ENCODE results near the gene F5.
A peak's percentile ranks its signal among the peaks of the same experiment; 100 is the strongest.
"Not testable (repeated sequence)": the region's sequence is repeated elsewhere in the genome, so short reads cannot be mapped to it uniquely, and the experiment has no call there.

Gene F5

DNA sequence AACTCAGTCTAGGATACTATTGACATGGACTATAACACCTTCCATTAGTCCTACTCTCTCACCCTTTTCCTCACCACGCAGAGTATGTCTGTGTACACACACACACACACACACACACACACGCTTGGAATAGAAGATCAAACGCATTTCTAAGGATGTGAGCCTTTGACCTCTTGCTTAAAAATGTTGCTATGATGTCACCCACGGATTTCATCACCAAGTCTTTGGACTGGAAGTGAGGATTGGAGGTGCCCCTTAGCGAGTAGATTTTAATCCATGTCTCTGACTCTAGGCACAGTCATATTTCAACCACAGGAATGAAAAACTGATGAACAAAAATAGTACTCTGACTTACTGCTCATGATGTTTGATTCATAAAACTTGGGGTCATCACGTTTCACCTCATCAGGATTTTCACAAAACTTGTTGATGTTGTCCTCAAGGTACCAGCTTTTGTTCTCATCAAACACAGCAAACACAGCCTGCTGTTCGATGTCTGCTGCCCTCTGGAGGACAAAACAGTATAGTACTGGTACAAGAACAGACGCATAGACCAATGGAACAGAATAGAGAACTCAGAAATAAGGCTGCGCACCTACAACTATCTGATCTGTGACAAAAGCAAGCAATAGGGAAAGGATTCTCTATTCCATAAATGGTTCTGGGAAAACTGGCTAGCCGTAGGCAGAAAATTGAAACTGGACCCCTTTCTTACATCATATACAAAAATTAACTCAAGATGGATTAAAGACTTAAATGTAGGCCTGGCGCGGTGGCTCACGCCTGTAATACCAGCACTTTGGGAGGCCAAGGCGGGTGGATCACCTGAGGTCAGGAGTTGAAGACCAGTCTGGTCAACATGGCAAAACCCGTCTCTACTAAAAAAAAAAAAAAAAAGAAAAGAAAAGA, 39.9 kb downstream of the F5 start:
- TF ChIP-seq POLR2A (IDR thresholded peaks at IDR 0.05; ENCODE audit: low read depth, low read length) = no peak
- peak; percentile 88 for FAIRE-seq
- no peak for DNase-seq (ENCODE audit: insufficient read length, low spot score)

DNA sequence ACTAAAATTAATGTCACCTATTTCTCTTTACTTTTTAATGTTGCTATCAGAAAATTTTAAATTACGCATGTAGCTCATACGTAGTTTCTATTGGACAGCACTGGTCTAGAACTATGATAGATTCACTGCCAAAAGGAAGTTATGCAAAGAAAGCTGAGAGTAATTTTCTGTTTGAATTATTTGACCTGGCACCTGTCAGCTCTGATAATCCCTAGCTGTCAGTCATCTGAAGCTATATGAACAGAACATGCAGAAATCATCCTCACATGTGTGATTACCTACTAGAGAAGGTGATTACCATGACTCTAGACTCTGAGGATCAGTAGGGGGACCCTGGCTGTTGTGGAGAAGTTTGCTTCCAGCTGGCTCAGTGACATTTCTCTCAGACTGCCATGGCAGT, 40.8 kb downstream of the F5 start:
- no peak for DNase-seq (ENCODE audit: insufficient read length, low spot score)
- no peak for TF ChIP-seq POLR2A (IDR thresholded peaks at IDR 0.05; ENCODE audit: low read depth, low read length)
- FAIRE-seq = no peak

DNA sequence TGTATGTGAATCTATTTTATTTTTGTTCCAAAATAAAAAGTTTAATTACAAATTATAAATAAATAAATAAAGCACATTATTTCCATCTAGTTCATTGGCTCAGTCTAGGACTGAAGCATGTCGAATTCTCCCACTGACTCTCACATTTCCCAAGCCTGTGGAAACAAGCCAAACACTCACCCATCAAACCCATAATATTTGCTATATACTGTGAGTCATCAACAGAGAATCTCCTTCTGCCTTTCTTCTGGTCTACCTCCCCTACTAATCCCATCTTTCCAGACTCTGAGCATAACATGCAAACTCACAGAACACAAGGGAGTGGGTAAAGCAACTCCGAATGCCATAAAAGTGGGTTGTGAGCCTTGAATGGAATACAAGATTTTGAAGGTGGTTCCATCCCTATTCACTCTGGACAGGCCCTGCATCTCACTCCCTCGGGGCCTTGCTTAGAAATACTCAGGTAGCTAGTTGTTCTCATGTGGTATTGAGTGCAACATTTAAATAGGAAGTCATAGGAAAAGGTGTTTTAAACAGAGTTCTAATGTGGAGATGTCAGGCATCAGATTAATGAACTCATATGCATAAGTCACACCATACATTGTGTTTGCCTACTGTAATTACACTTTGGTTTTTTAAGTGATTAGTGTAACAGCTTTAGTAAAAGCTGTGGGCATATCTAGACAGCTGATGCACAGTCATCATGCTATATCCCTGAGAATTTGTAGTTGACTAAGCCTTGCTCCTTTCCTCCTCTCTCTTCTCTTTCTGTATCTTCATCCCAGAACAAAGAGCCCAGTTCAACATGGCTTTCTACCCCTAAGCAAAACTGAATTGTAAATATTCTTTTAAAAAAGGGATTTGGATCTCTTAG, 47.0 kb downstream of the F5 start:
- no peak for TF ChIP-seq POLR2A (IDR thresholded peaks at IDR 0.05; ENCODE audit: low read depth, low read length)
- DNase-seq (ENCODE audit: insufficient read length, low spot score) (no peak), FAIRE-seq (peak; percentile 80)

DNA sequence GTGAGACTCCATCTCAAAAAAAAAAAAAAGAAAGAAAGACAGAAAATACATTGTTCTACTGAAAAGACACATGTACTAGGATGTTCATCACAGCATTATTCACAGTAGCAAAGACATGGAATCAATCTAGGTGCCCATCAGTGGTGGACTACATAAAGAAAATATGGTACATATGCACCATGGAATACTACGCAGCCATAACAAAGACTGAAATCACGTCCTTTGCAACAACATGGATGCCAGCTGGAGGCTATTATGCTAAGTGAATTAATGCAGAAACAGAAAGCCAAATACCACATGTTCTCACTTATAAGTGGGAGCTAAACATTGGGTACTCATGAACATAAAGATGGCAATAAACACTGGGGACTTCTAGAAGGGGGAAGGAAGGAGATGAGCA, 51.6 kb downstream of the F5 start:
- DNase-seq (ENCODE audit: insufficient read length, low spot score) (no peak), FAIRE-seq (no peak)
- no peak for TF ChIP-seq POLR2A (IDR thresholded peaks at IDR 0.05; ENCODE audit: low read depth, low read length)

DNA sequence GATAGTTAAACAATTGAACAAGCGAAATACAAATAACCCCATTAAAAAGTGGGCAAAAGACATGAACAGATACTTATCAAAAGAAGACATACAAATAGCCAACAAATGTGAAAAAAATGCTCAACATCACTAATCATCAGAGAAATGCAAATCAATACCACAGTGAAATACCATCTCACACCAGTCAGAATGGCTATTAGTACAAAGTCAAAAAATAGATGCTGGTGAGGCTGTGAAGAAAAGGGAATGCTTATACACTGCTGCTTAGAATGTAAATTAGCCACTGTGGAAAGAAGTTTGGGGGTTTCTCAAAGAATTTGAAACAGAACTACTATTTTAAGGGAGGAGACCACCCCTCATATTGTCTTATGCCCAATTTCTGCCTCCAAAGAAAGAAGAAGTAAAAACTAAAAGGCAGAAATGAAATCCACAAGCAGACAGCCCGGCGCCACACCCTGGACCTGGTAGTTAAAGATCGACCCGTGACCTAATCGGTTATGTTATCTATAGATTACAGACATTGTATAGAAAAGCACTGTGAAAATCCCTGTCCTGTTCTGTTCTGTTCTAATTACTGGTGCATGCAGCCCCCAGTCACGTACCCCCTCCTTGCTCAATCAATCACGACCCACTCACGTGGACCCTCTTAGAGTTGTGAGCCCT, 52.6 kb downstream of the F5 start:
- FAIRE-seq; DNase-seq (ENCODE audit: insufficient read length, low spot score): not testable (repeated sequence)

DNA sequence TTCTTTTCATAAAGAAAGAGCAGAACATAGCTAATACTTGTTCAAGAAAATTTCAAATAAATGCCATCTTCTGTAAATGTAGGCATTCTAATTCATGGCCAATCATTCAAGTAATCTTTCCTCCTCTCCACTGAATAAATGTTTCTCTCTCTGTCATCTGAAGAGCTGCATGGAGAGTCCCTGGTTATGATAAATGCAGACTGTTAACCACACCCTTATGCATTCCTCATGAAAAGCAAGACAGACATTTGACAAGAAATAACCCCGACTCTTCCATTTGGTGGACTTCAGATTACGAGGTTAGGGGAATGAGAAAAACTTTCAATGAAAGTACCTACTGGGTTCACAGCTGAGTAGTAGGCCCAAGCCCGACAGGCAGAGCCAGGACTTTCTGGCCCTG, 55.8 kb downstream of the F5 start:
- DNase-seq (ENCODE audit: insufficient read length, low spot score) = no peak
- no peak for FAIRE-seq

DNA sequence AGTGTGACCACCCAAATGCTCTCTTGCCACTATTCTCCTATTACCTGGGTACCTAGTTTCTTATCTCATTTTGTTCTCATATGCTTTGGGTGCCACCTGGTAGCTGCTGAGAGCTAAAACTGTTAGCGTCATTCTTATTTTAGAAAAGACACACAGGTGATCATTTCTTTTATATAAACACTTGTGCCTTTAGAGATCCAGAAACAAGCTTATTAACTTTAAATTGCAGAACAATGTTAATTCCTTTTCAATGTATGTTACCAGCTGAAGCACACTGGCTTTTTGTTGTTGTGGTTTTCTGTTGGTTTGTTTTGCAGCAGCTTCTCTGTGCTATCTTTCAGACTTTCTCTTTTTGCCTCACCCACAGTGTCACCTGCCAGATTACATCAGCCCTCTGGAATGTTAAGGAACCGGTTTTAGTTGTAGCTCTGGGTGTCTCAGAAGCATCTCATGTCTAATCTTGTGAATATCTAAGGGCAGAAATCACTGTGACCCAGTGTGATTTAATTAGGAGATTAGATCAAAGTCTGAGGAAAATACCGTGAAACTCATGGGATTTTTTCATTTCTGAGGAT, 57.1 kb downstream of the F5 start:
- DNase-seq (ENCODE audit: insufficient read length, low spot score) = no peak
- peak; percentile 69 for FAIRE-seq
- TF ChIP-seq POLR2A (IDR thresholded peaks at IDR 0.05; ENCODE audit: low read depth, low read length) = no peak

More for the DNA sequence above, 55.8 kb downstream of the F5 start:
- no peak for TF ChIP-seq POLR2A (IDR thresholded peaks at IDR 0.05; ENCODE audit: low read depth, low read length)

DNA sequence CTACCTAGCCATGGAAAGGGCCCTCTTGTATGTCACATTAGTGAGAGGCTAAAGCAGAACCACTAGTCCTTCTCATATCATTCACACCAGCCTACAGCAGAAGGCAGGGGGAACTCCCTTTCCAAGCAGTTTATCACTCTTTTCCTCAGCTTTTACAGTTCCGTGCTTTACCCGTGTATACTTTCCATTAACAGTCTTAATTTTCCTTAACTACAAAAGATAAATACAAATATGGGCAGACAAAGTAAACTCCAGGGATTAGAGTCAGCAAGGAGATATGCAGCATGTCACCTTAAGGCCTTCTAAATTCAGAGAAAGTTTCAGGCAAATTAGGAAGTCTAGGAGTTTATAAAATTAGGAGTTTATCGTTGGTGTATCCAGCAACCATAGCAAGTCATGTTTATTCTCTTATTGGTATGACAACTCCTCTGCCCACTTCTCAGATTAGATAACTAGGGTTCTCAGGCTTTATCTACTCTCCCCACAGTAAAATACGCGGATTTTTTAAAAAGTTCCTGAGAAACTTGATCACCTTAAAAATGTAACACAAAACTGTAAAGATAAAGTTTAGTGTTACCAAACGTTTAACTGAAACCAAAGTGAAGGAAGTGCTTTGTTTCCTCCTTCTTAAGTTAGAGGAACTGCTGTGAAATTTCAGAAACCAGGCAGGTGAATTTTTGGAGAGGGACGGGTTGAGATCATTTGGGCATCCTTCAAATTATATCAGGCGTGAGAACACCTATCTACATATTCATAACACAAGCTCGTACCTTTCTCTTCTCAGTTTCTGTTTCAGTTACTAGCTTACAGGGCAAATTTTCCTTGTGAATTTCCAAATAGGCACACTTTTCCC, 57.8 kb downstream of the F5 start:
- FAIRE-seq (no peak), DNase-seq (ENCODE audit: insufficient read length, low spot score) (no peak)
- no peak for TF ChIP-seq POLR2A (IDR thresholded peaks at IDR 0.05; ENCODE audit: low read depth, low read length)

DNA sequence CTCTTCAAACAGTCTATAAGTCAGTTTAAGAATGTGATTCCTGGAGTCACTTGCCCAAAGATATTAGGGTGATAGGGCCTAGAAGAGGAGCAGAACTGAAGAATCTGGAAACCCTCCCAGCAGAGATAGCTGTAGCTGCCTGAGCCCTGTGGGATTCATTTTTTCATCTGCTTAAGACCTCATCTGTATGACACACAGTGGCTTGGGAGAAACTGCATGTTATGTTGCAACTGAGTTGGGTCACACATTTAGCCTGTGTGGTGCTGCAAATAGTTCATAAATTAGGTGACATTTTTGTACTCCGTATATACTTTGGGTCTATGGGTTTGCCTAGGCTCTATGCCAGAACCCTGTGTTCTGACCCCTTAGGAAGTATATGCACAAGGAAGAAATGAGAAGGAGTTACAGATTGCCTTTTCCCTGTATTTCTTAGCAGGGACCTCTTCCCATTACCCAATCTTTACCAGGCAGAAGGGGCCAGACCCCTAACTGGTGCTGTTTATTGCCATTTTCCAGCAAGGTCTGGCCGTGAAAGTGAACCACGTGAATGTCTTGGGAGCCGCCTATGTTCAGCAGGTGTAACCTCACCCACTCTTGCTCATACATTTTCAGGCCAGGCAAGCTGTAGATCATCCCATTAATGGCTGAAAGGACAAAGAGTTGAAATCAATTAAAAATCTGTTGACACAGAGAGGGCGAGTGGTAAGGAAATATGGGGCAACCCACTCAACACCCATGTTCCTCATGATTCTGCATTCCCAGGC, 58.6 kb downstream of the F5 start:
- DNase-seq (ENCODE audit: insufficient read length, low spot score) (no peak), FAIRE-seq (no peak)
- no peak for TF ChIP-seq POLR2A (IDR thresholded peaks at IDR 0.05; ENCODE audit: low read depth, low read length)

DNA sequence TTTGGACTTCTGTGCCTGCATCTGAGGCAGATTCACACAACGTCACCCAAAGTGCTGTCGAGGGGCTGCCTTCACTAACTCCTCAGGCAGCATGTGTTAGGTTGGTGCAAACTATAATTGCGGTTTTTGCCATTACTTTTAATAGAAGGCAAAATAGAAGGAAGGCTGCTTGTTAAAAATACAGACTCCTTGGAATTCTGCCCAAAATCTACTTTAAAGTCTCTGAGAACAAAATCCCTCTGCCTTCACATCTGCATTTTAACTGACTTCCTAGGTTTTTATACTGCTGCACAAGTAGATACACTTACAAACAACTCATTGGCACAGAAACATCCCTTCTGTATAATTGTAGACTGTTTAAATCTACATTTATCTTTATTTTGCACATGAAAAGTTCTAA, 59.3 kb downstream of the F5 start:
- no peak for TF ChIP-seq POLR2A (IDR thresholded peaks at IDR 0.05; ENCODE audit: low read depth, low read length)
- FAIRE-seq = no peak

DNA sequence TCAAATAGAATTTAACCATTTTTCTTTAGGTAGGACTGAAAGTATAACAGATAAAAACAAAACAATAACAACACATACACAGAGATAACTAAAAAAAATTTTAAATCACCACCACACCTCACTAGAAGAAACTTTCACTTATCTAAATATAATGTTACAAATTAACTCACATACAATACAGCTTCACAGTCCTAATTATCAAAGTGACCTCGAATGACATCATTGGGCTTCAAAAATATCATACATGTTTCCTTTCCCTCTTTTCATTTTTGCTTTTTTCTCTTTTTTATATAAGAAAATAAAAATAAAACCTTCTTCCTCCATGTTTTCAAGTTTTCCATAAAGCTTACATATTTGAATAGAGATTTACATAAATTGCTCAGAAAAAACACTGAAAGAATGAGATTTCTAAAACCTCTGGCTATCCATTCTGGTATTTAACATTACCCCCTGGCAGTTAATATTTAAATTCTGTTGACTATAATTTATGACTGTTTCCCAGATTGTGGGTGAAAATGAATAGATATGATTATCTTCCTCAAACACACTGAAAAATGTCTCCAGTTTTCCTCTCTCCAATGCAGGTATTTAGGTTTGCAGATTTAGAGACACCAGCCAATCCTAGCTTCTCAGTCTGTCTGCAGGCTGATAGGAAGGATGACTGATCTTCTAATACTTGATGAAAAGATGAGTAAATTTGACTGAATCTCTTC, 60.0 kb downstream of the F5 start:
- no peak for TF ChIP-seq POLR2A (IDR thresholded peaks at IDR 0.05; ENCODE audit: low read depth, low read length)
- FAIRE-seq (no peak), DNase-seq (ENCODE audit: insufficient read length, low spot score) (no peak)

More for the DNA sequence above, 59.3 kb downstream of the F5 start:
- no peak for DNase-seq (ENCODE audit: insufficient read length, low spot score)

DNA sequence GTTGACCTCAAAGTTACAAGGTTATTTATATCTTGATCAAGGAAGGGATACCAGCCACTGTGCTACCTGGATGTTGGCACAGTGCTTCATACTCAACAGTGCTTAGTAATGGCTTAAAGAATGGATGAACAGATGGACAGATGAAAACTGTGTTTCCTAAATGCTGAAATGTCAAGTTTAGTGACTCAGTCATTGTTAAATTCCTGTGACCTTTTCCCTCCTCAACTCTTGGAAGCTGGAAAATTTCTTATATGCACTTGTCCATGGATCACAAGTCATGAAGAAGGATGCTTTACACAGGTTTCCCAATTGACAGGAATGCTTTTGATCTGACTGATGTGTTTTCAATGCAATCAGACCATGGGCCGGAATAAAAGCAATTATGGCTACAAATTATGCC, 60.9 kb downstream of the F5 start:
- no peak for FAIRE-seq

More for the DNA sequence above, 60.9 kb downstream of the F5 start:
- TF ChIP-seq POLR2A (IDR thresholded peaks at IDR 0.05; ENCODE audit: low read depth, low read length) = no peak
- DNase-seq (ENCODE audit: insufficient read length, low spot score) = no peak

Data from H54 (cell line).